HG02610 (cell line): ENCODE measurements around the gene NCOA4.
"Not testable (repeated sequence)": the region's sequence is repeated elsewhere in the genome, so short reads cannot be mapped to it uniquely, and the experiment has no call there.

Source experiments
- ATAC-seq: cut with Tn5 transposase; IDR thresholded peaks from one replicate; pipeline ENCODE4 v1.9.1; 2021; ENCODE audit warnings: mild to moderate bottlenecking, moderate library complexity; ENCODE audit not compliant: unreplicated experiment

NCOA4 gene

DNA sequence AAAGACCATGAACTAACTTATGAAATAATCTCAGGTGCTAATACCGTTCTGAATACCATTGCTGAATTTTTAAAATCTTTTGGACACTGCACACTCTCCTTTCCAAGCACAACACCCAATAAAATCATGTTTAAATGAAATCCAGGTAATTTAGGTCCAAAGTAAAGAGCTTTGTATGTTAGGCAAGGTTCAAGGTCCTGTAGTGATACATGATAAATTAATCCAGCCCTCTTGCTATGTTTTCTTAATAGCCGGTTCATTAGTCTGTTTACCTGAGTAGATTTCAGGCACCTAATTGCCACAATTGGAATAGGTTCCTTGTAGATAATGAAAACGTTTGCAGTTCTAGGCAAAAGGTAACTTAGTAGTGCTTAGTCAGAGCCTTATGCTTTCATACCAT lies 44.8 kb downstream of the NCOA4 start:
- ATAC-seq: not testable (repeated sequence)

DNA sequence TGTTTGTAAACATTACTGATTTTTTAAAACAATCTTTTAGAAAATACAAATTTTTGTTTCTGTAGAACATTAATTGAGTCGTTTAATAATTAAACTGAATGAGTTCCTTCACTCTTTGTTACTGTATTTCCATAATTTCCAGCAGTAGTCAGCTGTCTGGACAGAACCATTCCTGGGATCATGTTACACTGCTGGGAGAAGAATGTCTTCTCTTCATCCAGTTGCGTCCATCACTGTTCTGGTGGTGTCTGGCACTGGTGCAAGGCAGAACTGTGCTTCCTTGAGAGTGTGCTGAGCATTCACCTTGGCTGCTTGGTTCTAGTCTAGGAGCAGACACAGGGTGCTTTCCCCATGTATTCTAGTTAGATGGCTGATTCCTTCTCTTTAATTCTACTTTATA lies 46.0 kb downstream of the NCOA4 start:
- not testable (repeated sequence) for ATAC-seq

DNA sequence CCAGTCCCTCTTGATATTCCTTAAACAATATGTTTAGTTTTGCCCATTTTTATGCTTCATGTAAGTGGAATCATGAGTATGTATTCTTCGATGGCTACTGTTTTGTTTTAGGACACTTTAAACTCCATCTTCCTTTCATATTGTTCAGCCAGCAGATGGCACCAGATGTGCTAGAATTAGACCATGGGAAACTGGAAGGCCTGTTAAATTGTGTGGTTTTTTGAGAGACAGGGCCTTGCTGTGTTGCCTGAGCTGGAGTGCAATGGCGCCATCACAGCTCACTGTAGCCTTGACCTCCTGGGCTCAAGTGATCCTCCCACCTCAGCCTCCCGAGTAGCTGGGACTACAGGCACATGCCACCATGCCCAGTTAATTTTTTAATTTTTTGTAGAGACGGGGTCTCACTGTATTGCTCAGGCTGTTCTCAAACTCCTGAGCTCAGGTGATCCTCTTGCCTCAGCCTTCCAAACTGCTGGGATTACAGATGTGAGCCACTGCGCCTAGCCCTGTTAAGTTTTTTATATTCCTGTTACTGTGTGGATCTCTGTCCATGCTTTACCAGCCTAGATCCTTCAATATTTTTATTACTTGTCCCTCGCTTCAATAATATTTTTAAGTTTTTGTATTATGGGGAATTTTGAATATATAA lies 46.8 kb downstream of the NCOA4 start:
- peak; percentile 36 for ATAC-seq

DNA sequence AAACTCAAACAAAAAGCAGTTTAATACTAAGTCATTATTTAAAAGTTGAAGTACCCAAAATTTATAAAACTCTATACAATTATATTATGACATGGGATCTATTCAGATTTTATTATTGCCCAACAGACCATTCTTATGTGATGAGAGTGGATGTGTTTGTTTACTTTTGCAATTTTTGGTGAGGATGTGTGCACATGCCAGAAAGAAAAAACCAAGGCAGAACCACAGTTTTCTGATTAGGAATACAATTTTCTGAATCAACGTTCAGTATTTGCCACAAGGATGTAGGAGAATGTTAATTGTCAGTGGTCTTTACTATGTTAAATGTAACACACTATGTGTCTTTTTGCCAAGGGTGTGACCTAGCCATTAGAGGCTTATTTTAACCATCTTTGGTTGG lies 49.1 kb downstream of the NCOA4 start:
- ATAC-seq: not testable (repeated sequence)

DNA sequence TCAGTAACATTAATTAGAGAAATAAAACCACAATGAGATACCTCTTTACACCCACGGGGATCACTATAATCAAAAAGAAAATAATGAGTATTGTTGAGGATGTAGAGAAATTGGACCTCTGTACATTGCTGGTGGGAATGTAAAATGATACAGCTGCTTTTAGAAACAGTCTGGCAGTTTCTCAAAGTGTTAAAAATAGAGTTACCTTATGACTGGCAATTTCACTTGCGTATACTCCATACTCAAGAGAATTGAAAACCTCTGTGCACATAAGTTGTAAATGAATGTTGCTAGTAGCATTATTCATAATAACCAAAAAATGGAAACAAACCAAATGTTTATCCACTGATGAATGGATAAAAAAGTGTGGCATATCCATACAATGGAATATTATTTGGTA lies 51.9 kb downstream of the NCOA4 start:
- peak; percentile 92 for ATAC-seq

DNA sequence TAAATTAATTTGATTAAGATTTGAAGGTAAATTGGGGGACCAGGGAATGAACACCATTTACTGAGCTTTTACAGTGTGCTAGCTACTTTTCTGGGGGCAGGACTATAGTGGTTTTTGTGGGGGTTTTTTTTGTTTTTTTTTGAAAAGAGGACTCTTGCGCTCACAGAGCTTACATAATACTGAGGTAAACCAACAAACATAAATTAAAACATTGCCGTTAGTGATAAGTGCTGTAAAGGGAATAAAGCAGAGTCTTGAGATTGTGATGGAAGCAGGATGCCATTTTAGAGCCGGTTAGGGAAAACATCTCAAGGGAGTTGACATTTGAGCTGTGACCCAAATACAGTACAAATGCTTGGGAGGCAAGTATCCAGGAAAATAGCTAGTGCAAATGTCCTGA lies 56.4 kb downstream of the NCOA4 start:
- ATAC-seq: not testable (repeated sequence)

DNA sequence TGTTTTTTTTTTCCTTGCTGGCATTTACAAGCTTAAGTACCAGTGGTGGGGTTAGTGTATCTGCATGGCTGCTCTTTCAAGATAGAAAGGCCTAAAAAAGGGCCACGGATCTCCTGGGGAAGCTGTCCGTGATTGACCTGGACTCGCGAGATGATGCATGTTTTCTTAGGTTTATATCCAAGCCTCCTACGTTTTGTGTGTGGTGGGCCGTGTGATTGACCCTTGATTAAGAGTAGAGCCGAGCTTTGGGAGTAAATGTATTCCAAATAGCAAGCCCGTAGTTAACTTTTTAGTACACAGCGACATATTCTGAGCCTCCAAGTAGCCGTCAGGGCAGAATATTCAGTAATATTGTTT lies 57.6 kb downstream of the NCOA4 start:
- peak; percentile 13 for ATAC-seq

DNA sequence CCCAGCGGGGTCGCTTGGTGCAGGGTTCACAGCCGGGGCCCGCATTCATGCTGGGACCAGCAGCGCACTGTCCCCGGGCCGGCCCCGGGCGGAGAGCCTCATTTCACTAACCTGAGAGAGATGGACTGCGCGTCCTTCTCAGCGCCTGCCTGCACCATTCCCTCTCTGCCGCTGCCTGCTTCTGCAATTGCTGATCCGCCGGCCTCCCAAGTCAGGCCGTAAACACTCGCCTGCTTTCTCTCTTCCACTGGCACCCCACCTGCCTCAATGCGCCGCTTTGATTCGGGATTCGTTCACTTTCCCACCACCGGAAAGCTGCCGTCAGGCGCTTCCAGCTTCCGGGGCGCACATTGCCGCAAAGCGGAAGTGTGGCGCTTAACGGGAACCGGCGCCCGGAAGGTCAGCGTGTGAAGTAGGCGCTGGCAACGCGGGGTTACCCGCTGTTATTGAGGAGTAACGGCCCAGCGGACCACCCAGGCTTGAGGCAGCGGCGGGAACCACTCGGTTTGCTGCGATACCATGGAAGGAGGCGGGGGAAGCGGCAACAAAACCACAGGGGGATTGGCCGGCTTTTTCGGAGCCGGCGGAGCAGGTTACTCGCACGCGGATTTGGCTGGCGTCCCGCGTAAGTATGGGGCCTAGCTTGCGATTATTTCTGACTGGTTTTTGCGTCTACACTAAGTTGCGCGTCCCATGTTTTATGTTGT lies 58.2 kb downstream of the NCOA4 start, which contains the start of gene TIMM23:
TIMM23 (plus strand) TSS at position 384 of the 707 bp plus-strand sequence; CDS start at position 520, 136 bp downstream.
- peak; percentile 62 for ATAC-seq

DNA sequence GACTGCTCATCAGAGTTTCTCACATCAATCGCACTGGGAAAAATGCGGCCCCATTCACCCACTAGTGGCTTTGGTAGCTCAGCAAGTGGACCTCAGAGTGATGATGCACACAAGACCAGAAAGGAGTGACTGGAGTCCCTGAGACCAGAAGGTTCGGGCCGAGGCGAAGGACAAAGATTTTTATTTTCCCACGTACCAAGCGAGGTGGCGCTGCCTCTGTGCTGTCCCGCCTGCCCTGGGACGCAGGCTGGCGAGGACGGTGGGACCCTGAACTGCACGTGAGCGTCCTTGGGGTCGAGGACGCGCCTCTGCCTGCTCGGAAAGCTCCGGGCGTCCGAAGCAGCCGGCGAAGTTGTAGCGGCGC lies 58.7 kb downstream of the NCOA4 start:
- ATAC-seq: peak; percentile 39

DNA sequence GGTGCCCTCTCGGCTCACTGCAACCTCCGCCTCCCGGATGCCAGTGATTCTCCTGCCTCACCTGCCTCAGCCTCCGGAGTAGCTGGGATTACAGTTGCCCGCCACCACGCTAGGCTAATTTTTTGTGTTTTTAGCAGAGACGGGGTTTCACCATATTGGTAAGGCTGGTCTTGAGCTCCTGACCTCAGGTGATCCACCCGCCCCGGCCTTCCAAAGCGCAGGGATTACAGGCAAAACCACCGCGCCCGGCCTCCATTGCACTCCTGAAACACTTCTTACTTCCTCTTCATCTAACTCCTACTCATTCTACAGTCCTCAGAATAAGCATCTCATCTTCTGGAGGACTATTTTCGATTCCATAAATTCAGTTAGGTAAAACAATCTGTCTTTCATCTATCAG lies 59.4 kb downstream of the NCOA4 start:
- not testable (repeated sequence) for ATAC-seq

DNA sequence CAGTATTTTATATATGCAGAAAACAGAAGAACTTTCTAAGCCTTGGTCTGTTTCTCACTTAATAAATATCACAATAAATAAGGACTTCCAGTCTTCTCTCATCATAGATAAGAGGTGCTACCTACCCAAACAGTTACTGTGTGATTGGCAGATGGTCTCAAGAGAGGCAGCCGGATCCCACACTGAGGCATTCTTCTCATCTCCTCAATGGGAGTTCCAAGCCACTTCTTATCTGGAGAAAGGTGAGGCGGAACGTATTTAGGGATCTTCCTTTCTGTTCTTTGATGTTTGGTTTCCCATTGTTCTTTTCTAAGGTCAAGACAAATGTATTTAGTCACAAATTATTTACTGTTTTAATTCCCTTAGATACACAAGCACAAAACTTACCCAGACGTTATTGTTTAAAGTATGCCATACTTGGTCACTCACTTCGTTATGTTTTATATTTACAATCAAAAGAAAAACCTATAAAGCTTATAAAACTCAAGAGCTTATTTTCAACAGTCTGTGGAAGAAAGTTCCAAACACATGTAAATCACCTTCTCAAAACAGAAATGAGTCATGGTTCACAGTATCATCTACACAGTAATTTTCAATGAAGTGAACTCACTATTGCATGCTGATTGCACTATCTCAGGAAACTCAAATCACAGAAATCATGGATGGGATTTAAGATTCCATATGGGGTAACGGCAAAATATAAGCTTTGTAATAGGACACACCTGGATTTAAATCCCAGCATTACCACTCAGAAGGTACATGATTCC lies 67.6 kb downstream of the NCOA4 start:
- ATAC-seq: not testable (repeated sequence)

DNA sequence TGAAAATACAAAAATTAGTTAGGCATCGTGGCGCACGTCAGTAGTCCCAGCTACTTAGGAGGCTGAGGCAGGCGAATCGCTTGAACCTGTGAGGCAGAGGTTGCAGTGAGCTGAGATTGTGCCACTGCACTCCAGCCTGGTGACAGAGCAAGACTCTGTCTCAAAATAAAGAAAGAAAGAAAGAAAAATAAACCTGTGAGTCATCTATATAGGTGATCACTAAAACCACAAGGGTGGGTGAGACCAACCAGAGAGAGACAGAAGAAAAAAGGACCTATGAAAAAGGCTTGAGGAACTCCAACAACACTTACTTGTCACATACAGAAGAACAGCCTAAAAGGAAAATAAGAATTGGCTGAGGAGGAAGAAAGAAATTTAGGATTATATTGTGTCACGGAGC lies 72.5 kb downstream of the NCOA4 start:
- ATAC-seq: not testable (repeated sequence)

DNA sequence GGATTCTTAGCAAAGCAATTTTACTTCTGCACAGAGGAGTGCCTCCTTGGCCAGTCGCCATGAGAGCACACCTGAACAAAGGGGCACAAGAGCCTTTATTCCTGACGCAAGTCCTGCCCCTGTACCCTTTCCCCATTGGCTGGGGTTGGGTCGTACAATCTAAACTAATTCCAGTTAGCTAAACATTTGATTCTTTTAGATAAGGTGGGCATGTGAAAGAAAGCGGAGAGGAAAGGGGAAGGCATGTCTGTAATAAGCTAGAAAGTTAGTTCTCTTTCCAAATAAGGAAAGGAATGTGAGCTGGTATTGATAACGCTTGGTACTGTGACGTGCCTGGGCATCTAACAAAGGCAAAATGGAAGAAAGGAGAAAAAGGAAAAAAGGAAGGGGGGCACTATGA lies 73.8 kb downstream of the NCOA4 start:
- ATAC-seq: not testable (repeated sequence)
